Ishikawa (cell line): ENCODE measurements around the gene DOLK.

Source experiments
- CEBPB ChIP-seq: IDR thresholded peaks from 2 replicates; pipeline ENCODE4 v1.6.1; 2012
- EP300 ChIP-seq: IDR thresholded peaks from 2 replicates; pipeline ENCODE4 v1.6.1; 2012; ENCODE audit warnings: borderline replicate concordance
- MAX ChIP-seq: IDR thresholded peaks from 2 replicates; pipeline ENCODE4 v1.6.1; 2012
- RAD21 ChIP-seq: IDR thresholded peaks from 2 replicates; pipeline ENCODE4 v1.6.1; 2012; ENCODE audit warnings: low read depth
- REST ChIP-seq: IDR thresholded peaks from 2 replicates; pipeline ENCODE4 v1.6.1; 2012; ENCODE audit warnings: low read depth, mild to moderate bottlenecking
- USF1 ChIP-seq: IDR thresholded peaks from 2 replicates; pipeline ENCODE4 v1.6.1; 2012
- YY1 ChIP-seq: IDR thresholded peaks from 2 replicates; pipeline ENCODE4 v1.6.1; 2012; ENCODE audit warnings: low read depth

- TF ChIP-seq YY1 (no peak), REST (no peak), RAD21 (no peak), EP300 (peak; percentile 24; the same call in 1 of the 2 replicates), MAX (peak; percentile 55; the same call in 1 of the 2 replicates), CEBPB (no peak), USF1 (no peak)
These were observed 35.8 kb downstream of the DOLK start for GRCh38 chr9:128911529-128912035.
